K562 (cell line): Measurements from ENCODE around the gene PPIA. TPM values are rescaled to one million over a fixed set of nuclear protein-coding genes. Genes with fewer than 3 reads are reported as not detected.

Experiments used
- CHCHD3 ChIP-seq: fragments of 250-450 bp; sonication (Bioruptor Pico); IDR thresholded peaks from 2 replicates; pipeline ENCODE4 v2.1.2; 2022; ENCODE audit warnings: mild to moderate bottlenecking
- ELF1 ChIP-seq: fragments of 200-800 bp; sonication (Bioruptor generic); IDR thresholded peaks from 2 replicates; pipeline ENCODE4 v1.6.1; 2016; ENCODE audit warnings: missing genetic modification characterization, missing compliant biosample characterization
- ETS1 ChIP-seq: conservative IDR thresholded peaks from 2 replicates; pipeline ENCODE4 v1.6.1; 2011; ENCODE audit warnings: low read depth, mild to moderate bottlenecking, low read length; ENCODE audit not compliant: control insufficient read depth
- MAFF ChIP-seq: IDR thresholded peaks from 2 replicates; pipeline ENCODE4 v1.6.1; 2012; ENCODE audit warnings: low read length, improper control_type of control experiment
- RBBP5 ChIP-seq: fragments of 200-600 bp; sonication (generic); IDR thresholded peaks from 2 replicates; pipeline ENCODE4 v1.6.1; 2012; ENCODE audit warnings: borderline replicate concordance, mild to moderate bottlenecking, low read length, control low read depth, inconsistent platforms; ENCODE audit not compliant: insufficient read depth, poor library complexity, severe bottlenecking
- RBM34 ChIP-seq: fragments of 200-400 bp; formaldehyde crosslinking; IDR thresholded peaks from 2 replicates; pipeline ENCODE4 v1.6.1; 2018; ENCODE audit warnings: low read length, borderline replicate concordance; ENCODE audit not compliant: insufficient read depth
- SMAD4 ChIP-seq: fragments of 250-450 bp; sonication (Bioruptor Pico); conservative IDR thresholded peaks from 2 replicates; pipeline ENCODE4 v1.8.0; 2021; ENCODE audit warnings: inconsistent platforms, mild to moderate bottlenecking, moderate library complexity
- SRSF7 ChIP-seq: fragments of 200-400 bp; formaldehyde crosslinking; optimal IDR thresholded peaks from 2 replicates; pipeline ENCODE3; 2017; ENCODE audit warnings: mild to moderate bottlenecking, low read depth, low read length
- STAT5A ChIP-seq: IDR thresholded peaks from 2 replicates; pipeline ENCODE4 v1.6.1; 2012; ENCODE audit warnings: low read length, inconsistent platforms, borderline replicate concordance
- TRIM25 ChIP-seq: fragments of 450-650 bp; IDR thresholded peaks from 2 replicates; pipeline ENCODE4 v1.7.0; 2016; ENCODE audit warnings: borderline replicate concordance
- ZNF175 ChIP-seq: fragments of 200-800 bp; sonication (Bioruptor generic); IDR thresholded peaks from 2 replicates; pipeline ENCODE4 v1.6.1; 2016; ENCODE audit warnings: low read depth, mild to moderate bottlenecking, missing genetic modification characterization, missing compliant biosample characterization
- ZNF696 ChIP-seq: fragments of 250-450 bp; sonication (Bioruptor Pico); conservative IDR thresholded peaks from 2 replicates; pipeline ENCODE4 v1.4.0; 2020; ENCODE audit warnings: mild to moderate bottlenecking, moderate library complexity
- ZNF778 ChIP-seq: fragments of 450-650 bp; formaldehyde crosslinking; IDR thresholded peaks from 2 replicates; pipeline ENCODE4 v1.4.0; 2020; ENCODE audit warnings: mild to moderate bottlenecking, moderate library complexity
- polyA plus RNA-seq, 8 experiments: library from polyadenylated mRNA; depleted of rRNA in 4 of 8; stranded (reverse) in 5 of 8; unstranded in 3 of 8; fragments of >200 nt; fragmentation: Nextera tagmentation in 2 of 8; fragmentation: Illumina TruSeq in 1 of 8; extraction: Ambion mirVana in 2 of 8; extraction: Trizol in 1 of 8; gene quantifications; 2 replicates each; pipeline versions ENCODE4 v1.2.1 to v1.2.3, GENCODE V29; 2011 to 2014; ENCODE audit warnings: inconsistent platforms in 1 of 8, missing spikeins in 1 of 8
- total RNA-seq, 7 experiments: library from RNA; depleted of rRNA in 6 of 7; stranded (reverse); fragments of >200 nt in 6 of 7; fragmentation: Illumina TruSeq in 2 of 7; extraction: Trizol in 2 of 7; gene quantifications; 2 replicates each; pipeline versions ENCODE4 v1.2.1 to v1.2.3, GENCODE V29; 2011 to 2021; ENCODE audit warnings: low replicate concordance in 1 of 7
- TF ChIP-seq, protein P1 (sequence below): fragments of 450-650 bp; conservative IDR thresholded peaks from 2 replicates; pipeline ENCODE4 v1.6.1; 2016; ENCODE audit warnings: missing genetic modification characterization, low read depth, mild to moderate bottlenecking, control low read depth, missing compliant biosample characterization
- TF ChIP-seq, protein P2 (sequence below), 2 experiments: fragments of 450-650 bp; IDR thresholded peaks; 2 replicates each; pipeline ENCODE4 v1.6.1; 2016
- TF ChIP-seq, protein P3 (sequence below): fragments of 150-350 bp; IDR thresholded peaks from 2 replicates; pipeline ENCODE4 v1.6.1; 2014; ENCODE audit warnings: low read depth, mild to moderate bottlenecking, low read length, borderline replicate concordance

The PPIA gene
- total and polyA plus RNA-seq, 9 of the 15 experiments (the other 6 are each of a cell fraction or from before 2014, with no cell fraction given) = 2,583 to 7,504 (median 3,973) TPM

DNA sequence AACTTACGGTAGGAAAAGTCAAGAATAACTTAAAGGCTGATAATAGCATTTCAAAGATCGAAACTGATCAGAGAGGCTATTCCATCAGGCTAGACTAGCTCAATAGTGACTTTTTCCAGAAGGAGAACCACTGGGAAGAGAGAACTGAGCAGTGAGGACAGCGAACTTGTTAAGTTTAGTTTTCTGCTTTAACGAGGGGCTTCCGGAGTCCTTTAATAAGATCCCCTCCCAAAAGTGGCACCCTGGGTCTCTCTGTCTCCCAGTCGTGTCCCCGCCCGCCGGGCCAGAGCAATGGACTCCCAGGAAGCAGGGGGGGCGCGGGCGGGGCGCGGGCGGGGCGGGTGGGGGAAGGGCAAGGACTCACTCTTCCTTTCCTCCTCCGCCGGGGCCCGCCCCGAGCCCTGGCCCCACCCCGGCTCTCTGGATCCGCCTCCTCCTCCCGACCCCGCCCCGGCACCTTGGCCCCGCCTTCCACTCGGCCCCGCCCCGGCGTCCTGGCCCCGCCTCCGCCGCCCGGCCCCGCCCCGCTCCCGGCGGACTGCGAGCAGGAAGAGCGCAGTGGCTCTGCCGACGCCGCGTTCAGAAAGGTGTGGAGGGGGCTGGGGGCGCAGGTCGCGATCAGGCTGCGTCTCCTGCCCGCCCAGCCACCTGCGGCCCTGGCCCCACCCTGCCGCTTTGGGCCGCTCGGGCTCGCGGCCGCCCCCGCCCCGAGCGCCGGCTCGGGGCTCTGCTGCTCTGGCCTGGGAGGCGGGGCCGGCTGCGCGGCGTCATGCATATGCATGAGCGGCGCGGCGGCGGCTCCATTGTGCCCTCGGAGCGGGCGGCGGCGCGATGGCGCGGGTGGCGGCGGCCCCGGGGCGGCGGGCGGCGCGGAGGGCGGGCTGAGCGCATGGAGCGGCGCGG lies 48.2 kb upstream of the PPIA start, which contains the start of gene ZMIZ2 (continued):
- TF ChIP-seq, protein P1, sequence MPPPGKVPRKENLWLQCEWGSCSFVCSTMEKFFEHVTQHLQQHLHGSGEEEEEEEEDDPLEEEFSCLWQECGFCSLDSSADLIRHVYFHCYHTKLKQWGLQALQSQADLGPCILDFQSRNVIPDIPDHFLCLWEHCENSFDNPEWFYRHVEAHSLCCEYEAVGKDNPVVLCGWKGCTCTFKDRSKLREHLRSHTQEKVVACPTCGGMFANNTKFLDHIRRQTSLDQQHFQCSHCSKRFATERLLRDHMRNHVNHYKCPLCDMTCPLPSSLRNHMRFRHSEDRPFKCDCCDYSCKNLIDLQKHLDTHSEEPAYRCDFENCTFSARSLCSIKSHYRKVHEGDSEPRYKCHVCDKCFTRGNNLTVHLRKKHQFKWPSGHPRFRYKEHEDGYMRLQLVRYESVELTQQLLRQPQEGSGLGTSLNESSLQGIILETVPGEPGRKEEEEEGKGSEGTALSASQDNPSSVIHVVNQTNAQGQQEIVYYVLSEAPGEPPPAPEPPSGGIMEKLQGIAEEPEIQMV (tag) = no peak
- no peak for TF ChIP-seq TRIM25
- TF ChIP-seq ELF1 = peak; percentile 66
- TF ChIP-seq ETS1 = peak; percentile 39; the same call in 1 of the 2 replicates
- TF ChIP-seq ZNF696 (CRISPR knock-in tag) = no peak
- TF ChIP-seq SMAD4 (CRISPR knock-in tag) = peak; percentile 41; the same call in 1 of the 2 replicates
- no peak for TF ChIP-seq ZNF175
- no peak for TF ChIP-seq ZNF778 (CRISPR knock-in tag)
- no peak for TF ChIP-seq CHCHD3
- TF ChIP-seq MAFF = no peak; the same call in 1 of the 2 replicates
- peak; percentile 45 for TF ChIP-seq RBBP5
- no peak for TF ChIP-seq STAT5A
- no peak for TF ChIP-seq RBM34
- TF ChIP-seq, protein P2, sequence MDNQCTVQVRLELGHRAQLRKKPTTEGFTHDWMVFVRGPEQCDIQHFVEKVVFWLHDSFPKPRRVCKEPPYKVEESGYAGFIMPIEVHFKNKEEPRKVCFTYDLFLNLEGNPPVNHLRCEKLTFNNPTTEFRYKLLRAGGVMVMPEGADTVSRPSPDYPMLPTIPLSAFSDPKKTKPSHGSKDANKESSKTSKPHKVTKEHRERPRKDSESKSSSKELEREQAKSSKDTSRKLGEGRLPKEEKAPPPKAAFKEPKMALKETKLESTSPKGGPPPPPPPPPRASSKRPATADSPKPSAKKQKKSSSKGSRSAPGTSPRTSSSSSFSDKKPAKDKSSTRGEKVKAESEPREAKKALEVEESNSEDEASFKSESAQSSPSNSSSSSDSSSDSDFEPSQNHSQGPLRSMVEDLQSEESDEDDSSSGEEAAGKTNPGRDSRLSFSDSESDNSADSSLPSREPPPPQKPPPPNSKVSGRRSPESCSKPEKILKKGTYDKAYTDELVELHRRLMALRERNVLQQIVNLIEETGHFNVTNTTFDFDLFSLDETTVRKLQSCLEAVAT (IDR thresholded peaks at IDR 0.05) = peak in 1 of 2 experiments; percentile 92; a peak in 2 of 4 replicates
- TF ChIP-seq SRSF7 = no peak
- TF ChIP-seq, protein P3, sequence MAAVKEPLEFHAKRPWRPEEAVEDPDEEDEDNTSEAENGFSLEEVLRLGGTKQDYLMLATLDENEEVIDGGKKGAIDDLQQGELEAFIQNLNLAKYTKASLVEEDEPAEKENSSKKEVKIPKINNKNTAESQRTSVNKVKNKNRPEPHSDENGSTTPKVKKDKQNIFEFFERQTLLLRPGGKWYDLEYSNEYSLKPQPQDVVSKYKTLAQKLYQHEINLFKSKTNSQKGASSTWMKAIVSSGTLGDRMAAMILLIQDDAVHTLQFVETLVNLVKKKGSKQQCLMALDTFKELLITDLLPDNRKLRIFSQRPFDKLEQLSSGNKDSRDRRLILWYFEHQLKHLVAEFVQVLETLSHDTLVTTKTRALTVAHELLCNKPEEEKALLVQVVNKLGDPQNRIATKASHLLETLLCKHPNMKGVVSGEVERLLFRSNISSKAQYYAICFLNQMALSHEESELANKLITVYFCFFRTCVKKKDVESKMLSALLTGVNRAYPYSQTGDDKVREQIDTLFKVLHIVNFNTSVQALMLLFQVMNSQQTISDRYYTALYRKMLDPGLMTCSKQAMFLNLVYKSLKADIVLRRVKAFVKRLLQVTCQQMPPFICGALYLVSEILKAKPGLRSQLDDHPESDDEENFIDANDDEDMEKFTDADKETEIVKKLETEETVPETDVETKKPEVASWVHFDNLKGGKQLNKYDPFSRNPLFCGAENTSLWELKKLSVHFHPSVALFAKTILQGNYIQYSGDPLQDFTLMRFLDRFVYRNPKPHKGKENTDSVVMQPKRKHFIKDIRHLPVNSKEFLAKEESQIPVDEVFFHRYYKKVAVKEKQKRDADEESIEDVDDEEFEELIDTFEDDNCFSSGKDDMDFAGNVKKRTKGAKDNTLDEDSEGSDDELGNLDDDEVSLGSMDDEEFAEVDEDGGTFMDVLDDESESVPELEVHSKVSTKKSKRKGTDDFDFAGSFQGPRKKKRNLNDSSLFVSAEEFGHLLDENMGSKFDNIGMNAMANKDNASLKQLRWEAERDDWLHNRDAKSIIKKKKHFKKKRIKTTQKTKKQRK = no peak
